Gastroesophageal sphincter (tissue), 4 donors: Measurements from ENCODE around the gene CCNL1. TPM values are rescaled to one million over a fixed set of nuclear protein-coding genes. Genes with fewer than 3 reads are reported as not detected.

Source experiments
- ATAC-seq: fragments of 150-250 bp; one replicate; pipeline ENCODE4 v1.9.1; 2016; ENCODE audit warnings: mild to moderate bottlenecking, moderate library complexity
- H3K27ac ChIP-seq, 4 donors: fragments of 200-600 bp; sonication (generic) in 3 of 4; 1 replicate in 3 of 4; 2 replicates in 1 of 4; pipeline ENCODE4 v1.5.1; 2016 to 2019
- H3K27me3 ChIP-seq: fragments of 200-600 bp; sonication (generic); one replicate; pipeline ENCODE4 v1.5.1; 2019
- H3K36me3 ChIP-seq, 2 donors: fragments of 200-600 bp; sonication (generic); one replicate each; pipeline ENCODE4 v1.5.1; 2019; ENCODE audit warnings: control low read depth in 1 of 2
- H3K4me1 ChIP-seq, 3 donors: fragments of 200-600 bp; sonication (generic); 1 replicate in 2 of 3; 2 replicates in 1 of 3; pipeline ENCODE4 v1.5.1; 2016 to 2019; ENCODE audit warnings: control low read depth in 2 of 3
- H3K4me3 ChIP-seq, 2 donors: fragments of 200-600 bp; sonication (generic); one replicate each; pipeline ENCODE4 v1.5.1; 2019; ENCODE audit warnings: mild to moderate bottlenecking in 1 of 2, moderate library complexity in 1 of 2
- H3K9me3 ChIP-seq, 3 donors: fragments of 200-600 bp; sonication (generic); one replicate each; pipeline ENCODE4 v1.5.1; 2017 to 2019; ENCODE audit warnings: control low read depth in 2 of 3
- CTCF ChIP-seq, 4 experiments: fragments of 200-600 bp in 2 of 4; fragments of 450-650 bp in 2 of 4; sonication (generic) in 1 of 4; IDR thresholded peaks; one replicate each; pipeline ENCODE4 v1.5.1; 2017 to 2019; ENCODE audit warnings: antibody characterized with exemption in 4 of 4, mild to moderate bottlenecking in 2 of 4, moderate library complexity in 2 of 4
- EP300 ChIP-seq: sonication (generic); formaldehyde crosslinking; IDR thresholded peaks from one replicate; pipeline ENCODE4 v1.6.1; 2017; ENCODE audit warnings: antibody characterized with exemption, mild to moderate bottlenecking
- POLR2A ChIP-seq, 2 donors: fragments of 450-650 bp; IDR thresholded peaks; one replicate each; pipeline ENCODE4 v1.6.1; 2017; ENCODE audit warnings: antibody characterized with exemption in 2 of 2, mild to moderate bottlenecking in 2 of 2, moderate library complexity in 1 of 2
- POLR2AphosphoS5 ChIP-seq: sonication (generic); formaldehyde crosslinking; IDR thresholded peaks from one replicate; pipeline ENCODE4 v1.6.1; 2017; ENCODE audit warnings: antibody characterized with exemption
- WGBS, 2 donors: methylation state at CpG; one replicate each; pipeline ENCODE4 v1.1.5; 2018; ENCODE audit warnings: low coverage in 1 of 2; 5-methylcytosine and 5-hydroxymethylcytosine counted together
- total RNA-seq, 4 donors: library from RNA; depleted of rRNA; stranded (reverse); fragments of >200 nt; gene quantifications; one replicate each; pipeline ENCODE4 v1.1.0, GENCODE V29; 2016

CCNL1 gene
- total RNA-seq, result 100 to 1,000 TPM in 2 of 4 donors, 10 to 100 TPM in 2; 32.7 to 211 (median 92.6) TPM

GRCh38 chr3:157159762-157160657 is at the start of gene CCNL1:
Gene CCNL1 (minus strand): TSS chr3:157160147. CDS start chr3:157160094, 53 bp downstream.
- H3K4me1 ChIP-seq, result peaks cover 32 to 50% (median 39%) of the 10 kb centered on the region in 3 donors
- ATAC-seq, result peak; percentile 94
- TF ChIP-seq POLR2AphosphoS5, result peak; percentile 100
- peak; percentile 100 for TF ChIP-seq POLR2A (IDR thresholded peaks at IDR 0.05)
- TF ChIP-seq CTCF (IDR thresholded peaks at IDR 0.05), result peak in 2 of 4 experiments; percentile 10 to 23
- no peak for TF ChIP-seq EP300

GRCh38 chr3:157204880-157205279 is 44.9 kb upstream of the CCNL1 start:
- no peak overlapping the region for H3K4me3 ChIP-seq

More at GRCh38 chr3:157159762-157160657, at the start of gene CCNL1:
- Histone ChIP-seq H3K4me3 (peak within 1 kb of the TSS; percentile 88 to 95), H3K27me3 (no peaks in the 10 kb centered on the region), H3K36me3 (peaks cover 2 to 36% of the 10 kb centered on the region in 2 donors), H3K27ac (peak within 1 kb of the TSS; percentile 98 to 100 (median 100)), H3K9me3 (no peaks in the 10 kb centered on the region)
- 0% methylated on average over 3 to 11 of the region's 88 CpGs for WGBS, 2 donors

GRCh38 chr3:157204431-157204830 is 44.5 kb upstream of the CCNL1 start:
- Histone ChIP-seq H3K4me1 (peaks cover 0 to 19% (median 3%) of the 10 kb centered on the region in 3 donors), H3K27me3 (no peaks in the 10 kb centered on the region), H3K27ac (no peak overlapping the region), H3K4me3 (no peak overlapping the region), H3K9me3 (no peaks in the 10 kb centered on the region), H3K36me3 (peaks cover 0 to 3% of the 10 kb centered on the region in 2 donors)
- 17 to 18% methylated on average over 1 of the region's 1 CpG for WGBS, 2 donors
- no peak for ATAC-seq
- TF ChIP-seq POLR2AphosphoS5 (no peak), CTCF (IDR thresholded peaks at IDR 0.05) (peak in 3 of 4 experiments; percentile 49 to 52 (median 50))

More at GRCh38 chr3:157204880-157205279, 44.9 kb upstream of the CCNL1 start:
- TF ChIP-seq CTCF (IDR thresholded peaks at IDR 0.05), result no peak
- H3K36me3 ChIP-seq, result peaks cover 0 to 6% of the 10 kb centered on the region in 2 donors
- ATAC-seq, result no peak
- no peaks in the 10 kb centered on the region for H3K9me3 ChIP-seq
- H3K4me1 ChIP-seq, result peaks cover 0 to 19% (median 3%) of the 10 kb centered on the region in 3 donors
- H3K27me3 ChIP-seq, result no peaks in the 10 kb centered on the region
- 89 to 100% methylated on average over 1 of the region's 1 CpG for WGBS, 2 donors
- no peak overlapping the region for H3K27ac ChIP-seq

- Histone ChIP-seq H3K27ac (no peak overlapping the region), H3K27me3 (no peaks in the 10 kb centered on the region), H3K9me3 (no peaks in the 10 kb centered on the region), H3K4me1 (peaks cover 0 to 19% (median 3%) of the 10 kb centered on the region in 3 donors), H3K4me3 (no peak overlapping the region), H3K36me3 (no peaks in the 10 kb centered on the region)
- peak; percentile 60 for ATAC-seq
- peak; percentile 41 for TF ChIP-seq POLR2AphosphoS5
- TF ChIP-seq EP300, result no peak
- peak in 3 of 4 experiments; percentile 44 to 59 (median 52) for TF ChIP-seq CTCF (IDR thresholded peaks at IDR 0.05)
- no peak for TF ChIP-seq POLR2A (IDR thresholded peaks at IDR 0.05)
- WGBS, 2 donors, result 36 to 44% methylated on average over 5 to 6 of the region's 6 CpGs
Measured at GRCh38 chr3:157201648-157202278, 41.8 kb upstream of the CCNL1 start.
